SW 1271 (cell line): ENCODE results near the gene ARHGAP22.

ENCODE experiments used
- DNase-seq, 2 experiments: peaks; one replicate each; lab custom pipeline; 2025; lab: John Stamatoyannopoulos, UW

Gene ARHGAP22

GRCh38 chr10:48552946-48553564, 51.8 kb downstream of the ARHGAP22 start:
- DNase-seq: no peak

- DNase-seq: peak in 1 of 2 experiments; percentile 11
Measured at GRCh38 chr10:48551861-48552591, 52.8 kb downstream of the ARHGAP22 start.

GRCh38 chr10:48550977-48551376, 53.9 kb downstream of the ARHGAP22 start:
- no peak for DNase-seq

- no peak for DNase-seq
Measured at GRCh38 chr10:48550071-48550691, 54.7 kb downstream of the ARHGAP22 start.

- DNase-seq: no peak
Measured at GRCh38 chr10:48549236-48549635, 55.6 kb downstream of the ARHGAP22 start.

GRCh38 chr10:48548531-48549135, 56.2 kb downstream of the ARHGAP22 start:
- DNase-seq: no peak

GRCh38 chr10:48547981-48548380, 56.9 kb downstream of the ARHGAP22 start:
- no peak for DNase-seq

GRCh38 chr10:48547061-48547895, 57.6 kb downstream of the ARHGAP22 start:
- no peak for DNase-seq

- DNase-seq: no peak
Measured at GRCh38 chr10:48545462-48546145, 59.3 kb downstream of the ARHGAP22 start.

GRCh38 chr10:48543182-48543844, 61.6 kb downstream of the ARHGAP22 start:
- no peak for DNase-seq

- no peak for DNase-seq
Measured at GRCh38 chr10:48542471-48543181, 62.2 kb downstream of the ARHGAP22 start.

GRCh38 chr10:48541144-48541795, 63.6 kb downstream of the ARHGAP22 start:
- DNase-seq: no peak

GRCh38 chr10:48538611-48539010, 66.3 kb downstream of the ARHGAP22 start:
- no peak for DNase-seq

GRCh38 chr10:48536916-48537890, 67.7 kb downstream of the ARHGAP22 start:
- DNase-seq: no peak

GRCh38 chr10:48536156-48536500, 68.7 kb downstream of the ARHGAP22 start:
- no peak for DNase-seq

- no peak for DNase-seq
Measured at GRCh38 chr10:48535416-48536155, 69.3 kb downstream of the ARHGAP22 start.

GRCh38 chr10:48533951-48534720, 70.7 kb downstream of the ARHGAP22 start:
- DNase-seq: no peak
